Daoy (cell line): ENCODE data around the gene CEL. TPM values are rescaled to one million over a fixed set of nuclear protein-coding genes. Genes with fewer than 3 reads are reported as not detected.
"Not testable (repeated sequence)": the region's sequence is repeated elsewhere in the genome, so short reads cannot be mapped to it uniquely, and the experiment has no call there.

Source experiments
- DNase-seq: peaks from one replicate; pipeline ENCODE4 v3.0.0-alpha.2; 2015; ENCODE audit warnings: low read depth
- total RNA-seq: library from RNA; depleted of rRNA; stranded (reverse); fragments of >200 nt; shearing (Covaris generic); gene quantifications from 2 replicates; pipeline ENCODE4 v1.2.3, GENCODE V29; 2014

CEL gene
- total RNA-seq, 1 experiment from 2014 or later: 0.29 TPM

DNA sequence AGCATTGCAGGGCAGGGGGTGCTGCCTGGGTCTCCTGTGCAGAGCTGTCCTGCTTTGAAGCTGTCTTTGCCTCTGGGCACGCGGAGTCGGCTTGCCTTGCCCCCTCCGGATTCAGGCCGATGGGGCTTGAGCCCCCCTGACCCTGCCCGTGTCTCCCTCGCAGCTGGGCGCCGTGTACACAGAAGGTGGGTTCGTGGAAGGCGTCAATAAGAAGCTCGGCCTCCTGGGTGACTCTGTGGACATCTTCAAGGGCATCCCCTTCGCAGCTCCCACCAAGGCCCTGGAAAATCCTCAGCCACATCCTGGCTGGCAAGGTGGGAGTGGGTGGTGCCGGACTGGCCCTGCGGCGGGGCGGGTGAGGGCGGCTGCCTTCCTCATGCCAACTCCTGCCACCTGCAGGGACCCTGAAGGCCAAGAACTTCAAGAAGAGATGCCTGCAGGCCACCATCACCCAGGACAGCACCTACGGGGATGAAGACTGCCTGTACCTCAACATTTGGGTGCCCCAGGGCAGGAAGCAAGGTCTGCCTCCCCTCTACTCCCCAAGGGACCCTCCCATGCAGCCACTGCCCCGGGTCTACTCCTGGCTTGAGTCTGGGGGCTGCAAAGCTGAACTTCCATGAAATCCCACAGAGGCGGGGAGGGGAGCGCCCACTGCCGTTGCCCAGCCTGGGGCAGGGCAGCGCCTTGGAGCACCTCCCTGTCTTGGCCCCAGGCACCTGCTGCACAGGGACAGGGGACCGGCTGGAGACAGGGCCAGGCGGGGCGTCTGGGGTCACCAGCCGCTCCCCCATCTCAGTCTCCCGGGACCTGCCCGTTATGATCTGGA is 2.7 kb downstream of the CEL start:
- no peak for DNase-seq

DNA sequence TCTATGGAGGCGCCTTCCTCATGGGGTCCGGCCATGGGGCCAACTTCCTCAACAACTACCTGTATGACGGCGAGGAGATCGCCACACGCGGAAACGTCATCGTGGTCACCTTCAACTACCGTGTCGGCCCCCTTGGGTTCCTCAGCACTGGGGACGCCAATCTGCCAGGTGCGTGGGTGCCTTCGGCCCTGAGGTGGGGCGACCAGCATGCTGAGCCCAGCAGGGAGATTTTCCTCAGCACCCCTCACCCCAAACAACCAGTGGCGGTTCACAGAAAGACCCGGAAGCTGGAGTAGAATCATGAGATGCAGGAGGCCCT is 3.2 kb downstream of the CEL start:
- DNase-seq: no peak

DNA sequence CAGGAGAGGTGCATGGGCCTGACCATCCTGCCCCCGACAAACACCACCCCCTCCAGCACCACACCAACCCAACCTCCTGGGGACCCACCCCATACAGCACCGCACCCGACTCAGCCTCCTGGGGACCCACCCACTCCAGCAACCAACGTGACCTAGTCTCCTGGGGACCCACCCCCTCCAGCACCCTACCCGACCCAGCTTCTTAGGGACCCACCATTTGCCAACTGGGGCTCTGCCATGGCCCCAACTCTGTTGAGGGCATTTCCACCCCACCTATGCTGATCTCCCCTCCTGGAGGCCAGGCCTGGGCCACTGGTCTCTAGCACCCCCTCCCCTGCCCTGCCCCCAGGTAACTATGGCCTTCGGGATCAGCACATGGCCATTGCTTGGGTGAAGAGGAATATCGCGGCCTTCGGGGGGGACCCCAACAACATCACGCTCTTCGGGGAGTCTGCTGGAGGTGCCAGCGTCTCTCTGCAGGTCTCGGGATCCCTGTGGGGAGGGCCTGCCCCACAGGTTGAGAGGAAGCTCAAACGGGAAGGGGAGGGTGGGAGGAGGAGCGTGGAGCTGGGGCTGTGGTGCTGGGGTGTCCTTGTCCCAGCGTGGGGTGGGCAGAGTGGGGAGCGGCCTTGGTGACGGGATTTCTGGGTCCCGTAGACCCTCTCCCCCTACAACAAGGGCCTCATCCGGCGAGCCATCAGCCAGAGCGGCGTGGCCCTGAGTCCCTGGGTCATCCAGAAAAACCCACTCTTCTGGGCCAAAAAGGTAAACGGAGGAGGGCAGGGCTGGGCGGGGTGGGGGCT is 4.6 kb downstream of the CEL start:
- no peak for DNase-seq

DNA sequence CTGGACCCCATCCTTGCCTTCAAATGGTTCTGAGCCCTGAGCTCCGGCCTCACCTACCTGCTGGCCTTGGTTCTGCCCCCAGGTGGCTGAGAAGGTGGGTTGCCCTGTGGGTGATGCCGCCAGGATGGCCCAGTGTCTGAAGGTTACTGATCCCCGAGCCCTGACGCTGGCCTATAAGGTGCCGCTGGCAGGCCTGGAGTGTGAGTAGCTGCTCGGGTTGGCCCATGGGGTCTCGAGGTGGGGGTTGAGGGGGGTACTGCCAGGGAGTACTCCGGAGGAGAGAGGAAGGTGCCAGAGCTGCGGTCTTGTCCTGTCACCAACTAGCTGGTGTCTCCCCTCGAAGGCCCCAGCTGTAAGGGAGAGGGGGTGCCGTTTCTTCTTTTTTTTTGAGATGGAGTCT is 5.2 kb downstream of the CEL start:
- no peak for DNase-seq

DNA sequence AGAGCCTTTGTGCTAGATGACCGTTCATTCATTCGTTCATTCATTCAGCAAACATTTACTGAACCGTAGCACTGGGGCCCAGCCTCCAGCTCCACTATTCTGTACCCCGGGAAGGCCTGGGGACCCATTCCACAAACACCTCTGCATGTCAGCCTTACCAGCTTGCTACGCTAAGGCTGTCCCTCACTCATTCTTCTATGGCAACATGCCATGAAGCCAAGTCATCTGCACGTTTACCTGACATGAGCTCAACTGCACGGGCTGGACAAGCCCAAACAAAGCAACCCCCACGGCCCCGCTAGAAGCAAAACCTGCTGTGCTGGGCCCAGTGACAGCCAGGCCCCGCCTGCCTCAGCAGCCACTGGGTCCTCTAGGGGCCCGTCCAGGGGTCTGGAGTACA is 6.0 kb downstream of the CEL start:
- no peak for DNase-seq

DNA sequence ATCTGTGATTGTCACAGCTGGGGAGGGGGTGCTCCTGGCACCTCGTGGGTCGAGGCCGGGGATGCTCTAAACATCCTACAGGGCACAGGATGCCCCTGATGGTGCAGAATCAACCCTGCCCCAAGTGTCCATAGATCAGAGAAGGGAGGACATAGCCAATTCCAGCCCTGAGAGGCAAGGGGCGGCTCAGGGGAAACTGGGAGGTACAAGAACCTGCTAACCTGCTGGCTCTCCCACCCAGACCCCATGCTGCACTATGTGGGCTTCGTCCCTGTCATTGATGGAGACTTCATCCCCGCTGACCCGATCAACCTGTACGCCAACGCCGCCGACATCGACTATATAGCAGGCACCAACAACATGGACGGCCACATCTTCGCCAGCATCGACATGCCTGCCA is 6.7 kb downstream of the CEL start:
- DNase-seq: not testable (repeated sequence)

DNA sequence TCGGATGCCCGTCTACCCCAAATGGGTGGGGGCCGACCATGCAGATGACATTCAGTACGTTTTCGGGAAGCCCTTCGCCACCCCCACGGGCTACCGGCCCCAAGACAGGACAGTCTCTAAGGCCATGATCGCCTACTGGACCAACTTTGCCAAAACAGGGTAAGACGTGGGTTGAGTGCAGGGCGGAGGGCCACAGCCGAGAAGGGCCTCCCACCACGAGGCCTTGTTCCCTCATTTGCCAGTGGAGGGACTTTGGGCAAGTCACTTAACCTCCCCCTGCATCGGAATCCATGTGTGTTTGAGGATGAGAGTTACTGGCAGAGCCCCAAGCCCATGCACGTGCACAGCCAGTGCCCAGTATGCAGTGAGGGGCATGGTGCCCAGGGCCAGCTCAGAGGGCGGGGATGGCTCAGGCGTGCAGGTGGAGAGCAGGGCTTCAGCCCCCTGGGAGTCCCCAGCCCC is 8.8 kb downstream of the CEL start:
- not testable (repeated sequence) for DNase-seq

DNA sequence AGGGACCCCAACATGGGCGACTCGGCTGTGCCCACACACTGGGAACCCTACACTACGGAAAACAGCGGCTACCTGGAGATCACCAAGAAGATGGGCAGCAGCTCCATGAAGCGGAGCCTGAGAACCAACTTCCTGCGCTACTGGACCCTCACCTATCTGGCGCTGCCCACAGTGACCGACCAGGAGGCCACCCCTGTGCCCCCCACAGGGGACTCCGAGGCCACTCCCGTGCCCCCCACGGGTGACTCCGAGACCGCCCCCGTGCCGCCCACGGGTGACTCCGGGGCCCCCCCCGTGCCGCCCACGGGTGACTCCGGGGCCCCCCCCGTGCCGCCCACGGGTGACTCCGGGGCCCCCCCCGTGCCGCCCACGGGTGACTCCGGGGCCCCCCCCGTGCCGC is 9.2 kb downstream of the CEL start:
- not testable (repeated sequence) for DNase-seq

DNA sequence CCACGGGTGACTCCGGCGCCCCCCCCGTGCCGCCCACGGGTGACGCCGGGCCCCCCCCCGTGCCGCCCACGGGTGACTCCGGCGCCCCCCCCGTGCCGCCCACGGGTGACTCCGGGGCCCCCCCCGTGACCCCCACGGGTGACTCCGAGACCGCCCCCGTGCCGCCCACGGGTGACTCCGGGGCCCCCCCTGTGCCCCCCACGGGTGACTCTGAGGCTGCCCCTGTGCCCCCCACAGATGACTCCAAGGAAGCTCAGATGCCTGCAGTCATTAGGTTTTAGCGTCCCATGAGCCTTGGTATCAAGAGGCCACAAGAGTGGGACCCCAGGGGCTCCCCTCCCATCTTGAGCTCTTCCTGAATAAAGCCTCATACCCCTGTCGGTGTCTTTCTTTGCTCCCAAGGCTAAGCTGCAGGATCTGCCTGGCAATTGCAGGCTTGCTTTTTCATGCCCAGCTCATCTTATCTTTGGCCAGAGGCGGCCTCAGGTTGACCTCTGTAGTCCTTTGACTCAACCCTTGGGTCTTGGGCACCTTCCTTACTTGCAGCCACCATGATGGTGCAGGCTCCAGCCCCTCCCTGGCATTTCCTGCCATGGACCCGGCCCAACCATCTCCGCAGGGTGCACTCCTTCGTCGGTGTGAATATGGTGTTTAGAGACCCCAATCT is 9.8 kb downstream of the CEL start:
- no peak for DNase-seq

DNA sequence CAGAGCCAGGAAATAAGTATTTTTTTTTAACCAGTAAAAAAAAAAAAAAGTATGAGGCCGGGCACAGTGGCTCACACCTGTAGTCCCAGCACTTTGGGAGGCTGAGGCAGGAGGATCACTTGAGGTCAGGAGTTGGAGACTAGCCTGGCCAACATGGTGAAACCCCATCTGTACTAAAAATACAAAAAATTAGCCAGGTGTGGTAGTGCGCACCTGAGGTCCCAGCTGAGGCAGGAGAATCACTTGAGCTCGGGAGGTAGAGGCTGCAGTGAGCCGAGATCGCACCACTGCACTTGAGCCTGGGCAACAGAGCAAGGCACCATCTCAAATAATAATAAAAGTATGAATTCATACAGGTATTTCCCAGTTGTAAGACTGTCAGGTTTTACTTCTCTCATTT is 10.4 kb downstream of the CEL start:
- DNase-seq: not testable (repeated sequence)

DNA sequence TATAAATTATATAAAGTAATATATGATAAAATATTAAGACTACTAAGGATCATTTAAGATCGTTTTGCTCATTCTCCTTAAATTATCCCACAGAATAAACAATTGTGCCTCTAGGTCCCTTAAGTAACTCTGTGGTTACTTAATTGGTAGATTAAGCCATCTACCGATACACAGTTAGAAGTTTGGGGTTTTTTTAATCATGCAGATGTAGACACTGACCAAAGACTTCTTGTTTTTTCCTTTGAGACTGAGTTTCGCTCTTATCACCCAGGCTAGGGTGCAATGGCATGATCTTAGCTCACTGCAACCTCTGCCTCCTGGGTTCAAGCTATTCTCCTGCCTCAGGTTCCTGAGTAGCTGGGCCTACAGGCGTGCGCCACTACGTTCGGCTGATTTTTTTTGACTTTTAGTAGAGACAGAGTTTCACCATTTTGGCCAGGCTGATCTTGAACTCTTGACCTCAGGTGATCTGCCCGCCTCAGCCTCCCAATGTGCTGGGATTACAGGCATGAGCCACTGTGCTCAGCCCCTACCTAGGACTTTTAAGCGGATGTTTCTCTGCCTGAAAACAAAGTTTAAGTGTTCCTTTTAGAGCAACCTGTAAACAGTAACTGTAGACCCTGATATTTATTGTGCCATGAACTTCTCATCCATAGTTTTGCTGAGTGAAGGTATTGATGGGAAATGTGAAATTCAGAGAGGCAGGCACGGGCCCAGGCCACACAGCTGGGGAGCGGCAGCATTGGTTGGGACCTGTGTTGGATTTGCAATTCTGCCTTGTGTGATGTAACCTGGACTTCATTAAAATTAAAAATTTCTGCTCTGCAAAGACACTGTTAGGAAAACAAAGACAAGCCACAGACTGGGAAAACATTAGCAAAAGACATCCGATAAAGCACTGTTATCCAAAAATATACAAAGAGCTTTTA is 11.6 kb downstream of the CEL start:
- DNase-seq: no peak

DNA sequence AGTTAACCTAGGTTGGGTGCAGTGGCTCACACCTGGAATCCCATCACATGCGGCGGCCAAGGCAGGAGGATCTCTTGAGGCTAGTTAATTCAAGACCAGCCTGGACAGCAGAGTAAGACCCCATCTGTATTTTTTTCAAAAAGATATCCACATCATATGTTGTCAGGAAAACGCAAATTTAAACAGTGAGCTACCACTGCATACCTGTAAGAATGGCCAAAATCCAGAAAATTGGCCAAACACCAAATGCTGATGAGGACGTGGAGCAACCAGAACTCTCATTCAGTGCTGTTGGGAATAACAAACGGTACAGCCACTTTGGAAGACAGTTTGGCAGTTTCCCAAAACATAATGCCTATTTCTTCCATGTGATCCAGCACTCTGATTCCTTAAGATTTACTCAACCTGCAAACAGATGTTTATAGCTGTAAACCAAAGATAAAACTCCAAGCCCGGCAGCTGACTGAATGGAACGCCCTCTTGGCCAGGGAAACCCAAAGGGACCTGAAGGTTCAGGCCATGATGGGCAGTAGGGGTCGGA is 12.4 kb downstream of the CEL start:
- no peak for DNase-seq

DNA sequence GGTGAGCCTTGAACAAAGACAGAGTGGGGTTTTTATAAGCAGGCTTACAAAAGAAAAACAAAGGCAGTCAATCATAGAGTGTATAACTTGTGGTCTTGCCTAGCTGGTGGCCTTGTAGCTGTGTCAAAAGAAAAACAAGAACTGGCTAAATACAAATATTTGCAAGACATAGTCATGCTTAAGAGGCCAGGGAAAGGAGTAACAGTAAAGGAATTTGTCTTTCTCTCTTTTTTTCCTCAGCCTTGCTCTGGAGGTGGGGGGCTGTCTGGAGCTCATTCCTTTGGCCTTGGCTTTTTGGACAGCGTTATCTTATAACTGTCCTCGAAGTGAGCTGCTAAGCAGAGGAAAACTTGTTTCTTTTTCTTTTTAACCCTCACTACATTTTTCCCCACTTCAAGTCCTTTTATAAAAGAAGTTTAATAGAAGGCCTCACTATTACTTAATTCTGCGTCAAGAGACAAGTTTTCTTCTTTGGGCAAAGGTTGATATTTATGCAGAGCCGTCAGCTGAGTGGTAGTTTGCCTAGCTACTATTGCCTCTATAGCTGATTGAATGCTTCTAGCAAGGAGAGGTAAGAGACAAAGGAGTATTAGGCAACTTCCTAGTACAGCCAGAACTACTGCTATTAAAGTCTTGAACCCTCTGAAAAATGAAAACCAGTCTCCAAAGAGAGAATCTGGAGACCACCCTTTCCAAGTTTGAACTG is 14.3 kb downstream of the CEL start:
- DNase-seq: peak; percentile 68

DNA sequence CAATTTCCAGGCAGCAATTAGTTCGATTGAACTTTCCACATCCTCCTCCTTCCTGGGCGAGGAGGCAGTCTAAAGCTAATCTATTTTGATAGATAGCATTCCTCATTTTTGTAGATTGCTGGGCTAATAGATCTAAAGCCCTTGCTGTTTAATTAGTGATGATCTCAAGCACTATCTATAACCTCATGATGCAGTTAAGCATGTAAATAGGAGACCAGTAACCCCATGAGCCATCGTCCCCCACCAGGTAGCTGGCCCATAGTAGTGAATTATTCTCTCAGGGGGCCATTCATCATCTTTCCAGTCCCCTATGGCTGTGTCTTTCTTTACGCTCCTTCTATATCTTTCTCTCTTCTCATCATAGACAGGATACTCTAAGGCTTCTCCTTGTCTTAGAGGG is 14.9 kb downstream of the CEL start:
- DNase-seq: no peak

DNA sequence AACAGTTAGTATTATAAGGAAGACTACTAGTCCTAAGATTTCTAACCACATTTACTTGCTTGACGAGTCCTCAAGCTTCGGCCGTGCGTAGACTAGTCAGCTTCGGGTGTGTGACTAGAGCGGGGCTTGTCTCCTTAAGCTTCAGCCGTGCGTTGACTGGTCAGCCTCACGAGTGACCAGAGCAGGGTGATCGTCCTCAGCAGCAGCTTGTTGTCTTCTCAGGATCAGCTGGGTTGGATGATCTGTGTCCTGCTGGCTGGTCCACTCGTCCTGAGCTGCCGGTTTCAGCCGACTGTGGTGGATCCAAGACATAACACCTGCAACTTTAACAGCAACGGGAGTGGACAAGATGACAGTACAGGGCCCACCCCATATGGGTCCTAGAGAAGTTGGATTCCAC is 16.7 kb downstream of the CEL start:
- no peak for DNase-seq

DNA sequence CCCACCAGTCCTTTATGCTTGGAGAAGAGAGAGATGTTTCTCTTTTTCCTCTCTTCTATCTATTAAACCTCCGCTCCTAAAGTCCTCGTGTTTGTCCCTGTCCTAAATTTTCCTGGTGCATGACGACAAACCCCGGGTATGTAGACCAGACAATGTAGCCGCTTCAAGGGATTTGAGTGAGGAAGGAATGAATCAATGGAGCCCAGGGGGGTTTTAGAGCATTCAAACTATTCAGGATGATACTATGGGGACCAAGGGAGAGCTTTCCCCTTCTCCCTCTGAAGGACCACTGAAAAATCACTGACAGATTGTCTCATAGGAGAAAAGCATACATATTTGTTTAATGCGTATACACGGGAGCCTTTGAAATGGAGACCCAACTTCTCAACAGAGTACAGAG is 18.4 kb downstream of the CEL start:
- DNase-seq: no peak

DNA sequence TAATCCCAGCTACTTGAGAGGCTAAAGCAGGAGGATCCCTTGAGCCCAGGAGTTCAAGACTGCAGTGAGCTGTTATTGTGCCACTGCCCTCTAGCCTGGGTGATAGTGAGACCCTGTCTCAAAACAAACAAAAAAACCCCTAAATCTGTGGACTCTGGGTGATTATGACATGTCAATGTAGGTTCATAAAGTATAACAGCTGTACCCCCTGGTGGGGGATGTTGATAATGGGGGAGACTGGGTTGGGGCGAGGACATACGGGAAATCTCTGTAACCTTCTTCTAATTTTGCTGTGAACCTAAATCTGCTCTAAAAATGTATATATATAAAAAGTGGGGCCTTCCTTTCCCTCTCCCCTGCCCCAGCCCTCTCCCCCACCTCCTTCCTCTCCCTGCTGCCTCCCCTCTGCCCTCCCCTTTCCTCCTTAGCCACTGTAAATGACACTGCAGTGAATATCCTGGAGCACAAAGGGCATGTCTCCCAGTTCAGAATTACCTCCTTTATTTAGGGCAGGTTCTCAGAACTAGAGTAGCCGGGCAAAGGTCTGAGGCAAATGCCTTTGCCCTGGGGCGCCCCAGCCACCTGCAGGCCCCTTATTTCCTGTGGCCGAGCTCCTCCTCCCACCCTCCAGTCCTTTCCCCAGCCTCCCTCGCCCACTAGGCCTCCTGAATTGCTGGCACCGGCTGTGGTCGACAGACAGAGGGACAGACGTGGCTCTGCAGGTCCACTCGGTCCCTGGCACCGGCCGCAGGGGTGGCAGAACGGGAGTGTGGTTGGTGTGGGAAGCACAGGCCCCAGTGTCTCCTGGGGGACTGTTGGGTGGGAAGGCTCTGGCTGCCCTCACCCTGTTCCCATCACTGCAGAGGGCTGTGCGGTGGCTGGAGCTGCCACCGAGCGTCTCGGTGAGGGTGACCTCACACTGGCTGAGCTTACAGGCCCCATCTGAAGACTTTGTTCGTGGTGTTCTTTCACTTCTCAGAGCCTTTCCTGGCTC is 19.3 kb downstream of the CEL start:
- not testable (repeated sequence) for DNase-seq

DNA sequence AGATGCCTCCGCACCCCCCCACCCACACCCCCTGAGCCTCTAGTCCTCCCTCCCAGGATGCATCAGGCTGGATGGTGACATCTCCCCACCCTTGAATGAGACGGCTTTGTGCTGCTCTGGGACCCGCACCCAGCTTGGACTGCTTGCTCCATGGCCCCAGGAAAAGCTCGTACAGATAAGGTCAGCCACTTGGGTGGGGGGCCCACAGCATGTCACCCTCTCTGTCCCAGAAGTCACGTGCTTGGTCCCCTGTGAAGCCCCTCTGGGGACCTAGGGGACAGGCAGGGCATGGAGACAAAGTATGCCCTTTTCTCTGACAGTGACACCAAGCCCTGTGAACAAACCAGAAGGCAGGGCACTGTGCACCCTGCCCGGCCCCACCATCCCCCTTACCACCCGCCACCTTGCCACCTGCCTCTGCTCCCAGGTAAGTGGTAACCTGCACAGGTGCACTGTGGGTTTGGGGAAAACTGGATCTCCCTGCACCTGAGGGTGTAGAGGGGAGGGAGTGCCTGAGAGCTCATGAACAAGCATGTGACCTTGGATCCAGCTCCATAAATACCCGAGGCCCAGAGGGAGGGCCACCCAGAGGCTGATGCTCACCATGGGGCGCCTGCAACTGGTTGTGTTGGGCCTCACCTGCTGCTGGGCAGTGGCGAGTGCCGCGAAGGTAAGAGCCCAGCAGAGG is 20.3 kb downstream of the CEL start:
- not testable (repeated sequence) for DNase-seq

DNA sequence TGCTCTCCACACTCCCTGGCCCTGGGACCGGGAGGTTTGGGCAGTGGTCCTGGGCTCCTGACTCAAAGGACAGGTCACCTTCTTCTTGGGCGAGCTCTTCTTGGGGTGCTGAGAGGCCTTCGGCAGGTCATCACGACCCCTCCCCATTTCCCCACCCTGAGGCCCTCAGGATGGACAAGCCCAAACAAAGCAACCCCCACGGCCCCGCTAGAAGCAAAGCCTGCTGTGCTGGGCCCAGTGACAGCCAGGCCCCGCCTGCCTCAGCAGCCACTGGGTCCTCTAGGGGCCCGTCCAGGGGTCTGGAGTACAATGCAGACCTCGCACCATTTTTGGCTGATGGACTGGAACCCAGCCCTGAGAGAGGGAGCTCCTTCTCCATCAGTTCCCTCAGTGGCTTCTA is 21.9 kb downstream of the CEL start:
- not testable (repeated sequence) for DNase-seq
